Amniotic stem cell (primary cell): ENCODE results near the gene ZNF735.
"Not testable (repeated sequence)": the region's sequence is repeated elsewhere in the genome, so short reads cannot be mapped to it uniquely, and the experiment has no call there.

Experiments used
- DNase-seq: peaks from one replicate; lab custom pipeline; 2025; lab: John Stamatoyannopoulos, UW

The ZNF735 gene

DNA sequence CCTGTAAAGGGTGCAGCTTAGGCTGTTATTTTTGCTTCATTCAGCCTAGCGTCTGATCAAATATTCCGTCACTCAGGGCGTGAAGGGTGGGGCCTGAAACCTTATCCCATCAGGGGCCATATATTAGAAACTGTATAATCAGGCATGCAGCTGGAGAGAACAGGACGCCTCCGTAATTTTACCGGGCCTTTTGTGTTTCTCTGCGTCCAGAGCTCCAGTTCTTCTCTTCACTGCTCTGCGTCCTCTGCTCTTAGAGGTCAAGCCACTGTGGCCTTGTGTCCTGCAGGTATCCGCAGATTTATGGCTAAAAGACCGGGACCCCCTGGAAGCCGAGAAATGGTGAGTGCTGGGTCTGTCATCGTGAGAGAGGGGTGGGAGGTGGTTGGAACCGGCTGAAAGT, at the start of gene ZNF735:
TSS of gene ZNF735 (plus strand) at position 301 of the 400 bp plus-strand sequence. CDS start at position 301, 0 bp downstream.
- DNase-seq = no peak

DNA sequence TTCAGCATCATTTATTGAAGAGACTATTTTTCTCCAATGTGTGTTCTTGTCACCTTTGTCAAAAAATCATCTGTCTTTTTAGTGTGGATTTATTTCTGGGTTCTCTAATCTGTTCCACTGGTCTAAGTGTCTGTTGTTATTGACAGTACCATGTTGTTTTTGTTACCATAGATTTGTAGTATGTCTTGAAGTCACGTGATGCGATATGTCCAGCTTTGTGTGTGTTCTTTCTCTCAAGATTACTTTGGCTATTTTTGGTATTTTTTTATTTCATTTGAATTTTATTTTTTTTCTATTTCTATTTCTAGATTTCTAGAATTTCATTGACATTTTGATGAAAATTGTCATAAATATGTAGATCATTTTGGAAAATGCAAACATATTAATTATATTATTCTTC, 36.0 kb upstream of the ZNF735 start:
- not testable (repeated sequence) for DNase-seq

DNA sequence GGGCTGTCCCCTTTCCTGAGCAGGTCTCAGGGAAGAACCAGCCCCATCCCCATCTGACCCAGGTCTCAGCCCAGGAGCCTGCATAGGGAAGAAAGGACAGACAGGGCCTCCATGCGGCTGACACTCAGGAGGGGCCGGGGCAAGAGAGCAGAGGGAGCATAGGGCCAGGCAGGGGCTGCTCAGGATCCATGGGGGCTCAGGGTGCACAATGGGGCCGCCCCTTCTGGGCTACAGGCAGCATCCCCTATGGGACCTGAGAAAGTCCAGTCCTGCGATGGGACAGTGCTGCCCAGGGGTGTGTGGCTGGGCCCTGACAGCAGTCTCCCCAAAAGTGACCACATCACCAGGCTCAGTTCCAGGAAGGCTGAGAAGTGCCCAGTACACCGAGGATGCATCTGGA, 32.7 kb upstream of the ZNF735 start:
- DNase-seq = no peak

DNA sequence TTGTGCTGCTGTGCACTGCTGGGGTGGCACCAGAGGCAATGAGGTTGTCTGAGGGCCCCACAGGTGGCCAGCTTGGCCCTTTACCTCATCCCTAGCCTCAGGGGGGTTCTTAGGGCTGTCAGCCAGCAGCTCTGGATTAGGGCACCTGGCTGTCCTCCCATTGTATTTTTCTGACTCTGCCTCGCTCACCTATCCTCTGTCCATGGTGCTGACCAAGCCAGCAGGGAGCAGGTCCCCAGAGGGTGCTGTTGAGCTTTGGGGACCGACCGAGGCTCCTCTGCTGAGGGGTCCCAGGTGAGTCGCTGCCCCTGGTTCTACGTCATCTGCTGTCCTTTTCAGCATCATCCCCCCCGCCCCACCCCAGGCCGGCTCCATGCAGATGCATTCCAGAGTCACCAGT, 32.1 kb upstream of the ZNF735 start:
- no peak for DNase-seq

DNA sequence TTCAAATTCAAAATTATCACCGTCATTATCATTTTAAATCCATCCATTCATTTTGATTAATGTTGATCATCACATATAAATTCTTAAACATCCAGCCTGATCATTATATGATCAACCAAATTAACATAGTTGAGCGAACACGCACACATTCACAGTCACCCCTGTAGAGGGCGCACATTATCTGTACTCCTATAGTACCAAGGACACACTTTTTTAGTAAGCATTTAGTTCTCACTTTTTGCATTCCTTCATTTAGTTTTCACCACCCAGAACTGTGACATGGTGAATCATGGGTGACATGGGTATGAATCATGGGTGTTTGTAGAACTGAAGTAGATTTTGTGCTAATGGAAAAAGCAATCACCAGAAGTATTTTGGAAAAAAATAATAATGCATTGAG, 26.0 kb upstream of the ZNF735 start:
- DNase-seq = no peak

DNA sequence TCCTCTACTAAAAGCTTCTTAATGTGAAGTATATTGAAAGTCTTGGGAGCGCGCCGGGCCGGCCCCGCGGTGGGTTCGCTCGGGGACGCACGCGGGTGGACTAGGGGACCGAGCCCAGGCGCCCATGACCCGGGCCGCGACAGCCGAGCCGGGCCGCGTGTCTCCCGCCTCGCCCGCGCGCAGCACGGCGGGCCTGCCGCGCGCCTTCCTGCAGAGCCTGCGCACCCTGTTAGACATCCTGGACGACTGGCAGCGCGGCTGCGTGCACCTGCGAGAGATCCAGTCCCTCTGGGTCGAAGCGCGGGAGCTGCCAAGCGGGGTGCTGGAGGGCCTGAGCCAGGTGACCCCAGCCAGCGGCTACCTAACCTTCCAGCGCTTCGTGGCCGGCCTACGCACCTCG, 25.4 kb upstream of the ZNF735 start:
- no peak for DNase-seq

DNA sequence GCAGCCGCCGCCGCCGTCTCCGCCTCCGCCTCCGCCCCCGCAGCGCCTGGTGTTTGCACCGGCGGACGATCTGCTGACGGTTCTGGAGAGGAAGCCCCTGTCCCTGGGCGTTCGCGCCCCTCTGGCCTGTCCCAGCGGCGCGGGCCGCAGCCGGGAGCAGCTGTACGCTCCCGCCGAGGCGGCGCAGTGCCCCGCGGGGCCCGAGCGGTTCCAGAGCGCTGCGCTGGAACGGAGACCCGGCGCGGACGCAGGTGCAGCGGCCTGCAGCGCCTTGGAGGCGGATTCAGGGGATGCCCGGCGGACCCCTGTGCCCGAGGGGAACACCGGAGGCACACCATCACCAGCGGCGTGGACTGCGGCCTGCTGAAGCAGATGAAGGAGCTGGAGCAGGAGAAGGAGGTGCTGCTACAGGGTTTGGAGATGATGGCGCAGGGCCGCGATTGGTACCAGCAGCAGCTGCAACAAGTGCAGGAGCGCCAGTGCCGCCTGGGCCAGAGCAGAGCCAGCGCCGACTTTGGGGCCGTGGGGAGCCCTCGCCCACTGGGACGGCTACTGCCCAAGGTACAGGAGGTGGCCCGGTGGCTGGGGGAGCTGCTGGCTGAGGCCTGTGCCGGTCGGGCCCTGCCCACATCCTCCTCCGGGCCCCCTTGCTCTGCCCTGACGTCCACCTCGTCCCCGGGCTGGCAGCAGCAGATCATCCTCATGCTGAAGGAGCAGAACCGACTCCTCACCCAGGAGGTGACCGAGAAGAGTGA, 24.8 kb upstream of the ZNF735 start:
- DNase-seq = no peak

DNA sequence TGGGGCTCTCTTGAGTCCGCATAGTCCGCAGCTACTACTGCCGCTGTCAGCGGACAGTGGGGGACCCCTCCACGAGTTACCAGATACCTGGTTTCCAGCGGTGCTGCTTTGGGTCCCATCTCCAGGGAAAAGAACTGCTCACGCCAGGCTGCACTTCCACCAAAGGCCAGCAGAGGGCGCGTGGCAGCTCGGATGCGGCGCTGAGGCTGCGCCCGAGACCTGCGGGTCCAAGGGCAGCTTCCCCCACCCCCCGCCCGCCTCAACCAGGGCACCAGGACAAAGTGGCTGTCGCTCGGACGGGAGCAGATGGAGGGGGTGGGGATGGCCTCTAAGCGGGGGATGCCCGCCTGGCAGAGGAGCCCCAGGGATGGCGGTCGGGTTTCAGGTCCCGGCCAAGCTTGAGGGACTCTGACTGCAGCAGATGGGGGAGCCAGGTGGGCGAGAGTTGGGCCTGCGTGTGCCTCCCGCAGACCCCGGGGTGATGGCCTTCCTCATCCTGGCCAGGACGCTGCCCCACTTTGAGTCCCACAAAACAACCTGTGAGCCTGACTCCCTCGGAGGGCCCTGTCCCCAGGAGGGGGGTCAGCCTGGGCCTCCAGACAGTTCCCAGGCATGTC, 23.8 kb upstream of the ZNF735 start:
- no peak for DNase-seq

DNA sequence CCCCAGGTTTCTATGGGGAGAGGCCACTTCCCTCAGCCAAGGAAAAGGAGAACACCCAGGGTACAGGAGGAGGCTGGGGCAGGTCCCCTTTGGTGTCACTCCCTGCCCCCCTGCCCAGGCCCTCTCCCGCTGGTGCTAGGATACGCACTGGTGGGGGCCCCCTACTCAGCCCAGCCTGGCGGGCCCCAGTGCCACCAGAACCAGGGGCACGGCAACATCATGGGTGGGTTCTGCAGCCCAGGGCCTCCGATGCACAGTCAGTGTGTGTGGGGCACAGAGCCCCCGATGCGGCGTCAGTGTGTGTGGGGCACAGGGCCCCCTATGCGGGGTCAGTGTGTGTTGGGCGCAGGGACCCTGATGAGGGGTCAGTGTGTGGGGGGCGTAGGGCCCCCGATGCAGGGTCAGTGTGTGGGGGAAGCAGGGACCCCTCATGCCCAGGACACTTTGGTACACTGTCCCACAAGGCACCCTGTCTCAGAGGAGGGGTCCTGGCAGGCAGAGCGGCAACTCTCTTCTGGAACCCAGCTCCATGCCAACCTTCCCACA, 23.1 kb upstream of the ZNF735 start:
- no peak for DNase-seq

DNA sequence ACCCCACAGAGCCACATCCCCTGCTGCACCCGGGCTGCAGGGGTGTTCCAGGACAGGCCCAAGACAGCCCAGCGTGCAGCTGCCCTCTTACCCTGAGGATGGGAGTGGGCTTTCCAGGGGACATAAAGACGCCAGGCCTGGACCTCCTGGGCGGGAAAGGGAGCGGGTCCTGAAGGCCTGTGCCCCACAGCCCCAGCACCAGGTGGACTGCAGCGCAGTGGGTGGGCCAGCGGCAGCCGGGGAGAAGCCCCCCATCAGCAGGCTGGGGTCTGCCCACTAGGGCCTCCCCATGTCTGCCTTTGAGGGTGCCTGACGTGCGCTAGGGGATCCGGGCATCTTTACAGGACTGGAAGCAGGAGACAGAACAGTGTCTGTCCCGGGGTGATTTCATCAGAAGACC, 22.6 kb upstream of the ZNF735 start:
- no peak for DNase-seq

DNA sequence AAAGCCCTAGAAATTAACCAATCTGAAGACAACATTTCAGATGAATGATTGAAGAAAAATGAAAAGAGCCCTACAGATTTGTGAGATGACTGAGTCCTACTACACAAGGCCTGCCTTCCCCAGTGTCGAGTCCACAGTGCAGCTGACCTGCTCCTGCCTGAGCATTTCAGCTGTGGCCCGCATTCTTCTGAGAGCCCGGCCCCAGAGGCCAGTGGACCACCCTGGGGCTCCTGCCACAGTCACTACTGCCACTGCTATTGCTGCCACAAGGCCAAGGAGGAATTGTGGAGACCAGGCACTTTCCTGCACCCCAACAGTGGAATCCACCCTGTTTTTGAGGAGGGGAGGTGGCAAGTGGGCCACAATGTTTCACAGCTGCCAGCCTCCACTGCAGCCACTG, 19.6 kb upstream of the ZNF735 start:
- DNase-seq = no peak

DNA sequence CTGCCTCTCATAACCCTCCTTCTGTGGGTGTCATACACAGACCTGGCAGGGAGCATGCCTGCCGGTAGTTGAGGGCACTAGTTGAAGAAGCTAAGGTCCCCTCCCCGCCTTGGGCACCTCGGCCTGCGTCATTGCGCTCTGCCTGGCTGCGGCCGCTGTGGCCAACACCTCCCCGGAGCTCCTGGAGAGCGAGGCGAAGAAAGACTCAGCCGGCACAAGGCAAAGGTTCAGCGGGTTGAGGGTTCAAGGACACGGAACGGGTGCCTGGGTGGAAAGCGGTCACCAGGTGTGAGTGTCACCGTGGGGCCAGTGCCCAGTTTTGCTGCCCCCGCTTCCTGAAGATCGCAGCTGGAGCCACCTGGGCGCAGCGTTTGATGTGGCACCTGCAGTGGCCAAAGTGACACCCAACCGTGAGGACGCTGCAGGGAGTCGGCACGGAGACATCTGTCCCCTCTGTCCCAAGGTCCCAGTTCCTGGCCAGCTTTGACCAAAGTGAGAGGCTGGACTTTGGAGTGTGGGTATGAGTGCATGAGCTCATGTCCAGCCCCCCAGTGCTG, 14.8 kb upstream of the ZNF735 start:
- no peak for DNase-seq

DNA sequence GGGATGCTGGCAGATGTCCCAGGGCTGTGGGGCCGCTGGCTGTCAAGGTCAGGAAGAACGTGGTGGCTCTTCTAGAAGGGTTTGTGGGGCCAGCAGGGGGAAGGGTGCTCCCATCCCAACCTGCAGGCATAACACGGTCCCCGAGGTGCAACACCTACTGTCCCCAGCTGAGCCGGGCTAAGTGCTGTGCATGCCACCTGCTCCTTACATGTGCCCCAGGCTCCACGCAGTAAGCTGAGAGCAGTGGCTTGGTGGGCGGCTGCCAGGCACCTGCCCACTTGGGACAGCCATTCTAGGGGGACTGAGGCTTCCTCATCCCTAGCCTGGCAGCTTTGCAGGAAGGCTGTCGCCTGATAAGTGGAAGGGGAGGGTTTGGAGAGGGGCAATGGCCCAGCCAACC, 14.2 kb upstream of the ZNF735 start:
- no peak for DNase-seq

DNA sequence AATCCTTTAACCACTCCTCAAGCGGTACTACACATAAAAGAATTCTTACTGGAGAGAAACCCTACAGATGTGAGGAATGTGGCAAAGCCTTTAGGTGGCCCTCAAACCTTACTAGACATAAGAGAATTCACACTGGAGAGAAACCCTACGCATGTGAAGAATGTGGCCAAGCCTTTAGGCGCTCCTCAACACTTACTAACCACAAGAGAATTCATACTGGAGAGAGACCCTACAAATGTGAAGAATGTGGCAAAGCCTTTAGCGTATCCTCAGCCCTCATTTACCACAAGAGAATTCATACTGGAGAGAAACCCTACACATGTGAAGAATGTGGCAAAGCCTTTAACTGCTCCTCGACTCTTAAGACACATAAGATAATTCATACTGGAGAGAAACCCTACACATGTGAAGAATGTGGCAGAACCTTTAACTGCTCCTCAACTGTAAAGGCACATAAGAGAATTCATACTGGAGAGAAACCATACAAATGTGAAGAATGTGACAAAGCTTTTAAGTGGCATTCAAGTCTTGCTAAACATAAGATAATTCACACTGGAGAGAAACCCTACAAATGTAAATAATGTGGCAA, 12.8 kb downstream of the ZNF735 start:
- DNase-seq = not testable (repeated sequence)

DNA sequence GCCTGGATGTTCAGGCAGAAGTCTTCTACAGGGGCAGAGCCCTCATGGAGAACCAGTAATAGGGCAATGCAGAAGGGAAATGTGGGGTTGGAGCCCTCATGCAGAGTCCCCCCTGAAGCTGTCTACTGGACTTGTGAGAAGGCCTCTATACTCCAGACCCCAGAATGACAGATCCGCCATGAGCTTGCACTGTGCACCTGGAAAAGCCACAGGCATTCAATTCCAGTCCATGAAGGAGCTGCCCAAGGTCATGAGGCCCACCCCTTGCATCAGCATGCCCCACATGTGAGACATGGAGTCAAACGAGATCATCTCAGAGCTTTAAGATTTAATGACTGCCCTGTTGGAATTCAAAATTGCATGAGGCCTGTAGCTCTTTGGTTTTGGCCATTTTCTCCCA, 16.4 kb downstream of the ZNF735 start:
- no peak for DNase-seq

DNA sequence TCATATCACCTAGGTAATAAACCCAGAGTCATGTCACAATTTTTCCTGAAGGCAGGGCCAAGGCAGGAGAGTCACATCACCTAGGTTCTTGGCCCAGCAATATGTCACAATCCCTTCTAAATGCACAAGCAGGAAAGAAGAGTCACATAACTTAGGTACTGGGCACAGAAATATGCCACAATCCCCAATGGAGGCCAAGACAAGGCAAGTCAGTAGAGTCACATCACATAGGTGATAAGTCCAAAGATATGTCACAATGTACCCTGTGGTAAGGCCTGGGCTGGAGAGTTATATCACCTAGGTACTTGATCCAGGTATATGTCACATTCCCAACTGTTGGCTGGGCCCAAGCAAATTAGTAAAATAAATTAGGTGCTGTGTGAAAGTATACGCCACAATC, 21.2 kb downstream of the ZNF735 start, which contains the start of gene ZNF679:
TSS of gene ZNF679 (plus strand) at position 301 of the 400 bp plus-strand sequence. CDS start 20,644 bp downstream, outside the sequence.
- DNase-seq = not testable (repeated sequence)

DNA sequence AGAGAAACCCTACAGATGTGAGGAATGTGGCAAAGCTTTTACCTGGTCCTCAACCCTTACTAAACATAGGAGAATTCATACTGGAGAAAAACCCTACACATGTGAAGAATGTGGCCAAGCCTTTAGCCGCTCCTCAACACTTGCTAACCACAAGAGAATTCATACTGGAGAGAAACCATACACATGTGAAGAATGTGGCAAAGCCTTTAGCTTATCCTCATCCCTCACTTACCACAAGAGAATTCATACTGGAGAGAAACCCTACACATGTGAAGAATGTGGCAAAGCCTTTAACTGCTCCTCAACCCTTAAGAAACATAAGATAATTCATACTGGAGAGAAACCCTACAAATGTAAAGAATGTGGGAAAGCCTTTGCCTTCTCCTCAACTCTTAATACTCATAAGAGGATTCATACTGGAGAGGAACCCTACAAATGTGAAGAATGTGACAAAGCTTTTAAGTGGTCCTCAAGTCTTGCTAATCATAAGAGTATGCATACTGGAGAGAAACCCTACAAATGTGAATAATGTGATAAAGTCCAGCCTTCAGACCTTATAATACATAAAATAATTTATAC, 59.4 kb downstream of the ZNF735 start:
- DNase-seq = no peak
